SK-N-MC (cell line): ENCODE data around the gene KRT73.
"Not testable (repeated sequence)": the region's sequence is repeated elsewhere in the genome, so short reads cannot be mapped to it uniquely, and the experiment has no call there.

Experiments
- DNase-seq: peaks from one replicate; pipeline ENCODE4 v3.0.0-alpha.2; 2011; ENCODE audit warnings: low read depth, low spot score
- H3K27ac ChIP-seq: fragments of 200-600 bp; sonication (generic); 2 replicates; pipeline ENCODE4 v1.5.1; 2016; ENCODE audit warnings: mixed run types
- H3K36me3 ChIP-seq: fragments of 200-600 bp; sonication (generic); 2 replicates; pipeline ENCODE4 v1.6.1; 2017; ENCODE audit warnings: antibody characterized with exemption, low read length, mixed read lengths; ENCODE audit not compliant: insufficient read depth
- H3K4me3 ChIP-seq: fragments of 200-600 bp; sonication (generic); 2 replicates; pipeline ENCODE4 v1.5.1; 2016
- H3K9ac ChIP-seq: fragments of 200-600 bp; sonication (generic); 2 replicates; pipeline ENCODE4 v1.8.0; 2017; ENCODE audit warnings: mixed run types, mixed read lengths; ENCODE audit not compliant: insufficient read length
- H3K9me3 ChIP-seq: fragments of 200-600 bp; sonication (generic); 2 replicates; pipeline ENCODE4 v1.6.1; 2017; ENCODE audit warnings: low read depth, mild to moderate bottlenecking, antibody characterized with exemption, low read length, moderate library complexity, mixed read lengths
- EZH2 ChIP-seq: fragments of 200-600 bp; sonication (generic); IDR thresholded peaks from one replicate; pipeline ENCODE4 v1.6.1; 2017; ENCODE audit warnings: antibody characterized with exemption
- FOXP2 ChIP-seq: optimal IDR thresholded peaks from 2 replicates; pipeline ENCODE3; 2011; ENCODE audit warnings: mild to moderate bottlenecking, moderate library complexity; ENCODE audit not compliant: insufficient read depth; ENCODE audit errors: extremely low read length, control extremely low read depth
- POLR2AphosphoS5 ChIP-seq: IDR thresholded peaks from 2 replicates; pipeline ENCODE4 v1.6.1; 2012; ENCODE audit warnings: mild to moderate bottlenecking, low read depth, low read length, borderline replicate concordance

The KRT73 gene

DNA sequence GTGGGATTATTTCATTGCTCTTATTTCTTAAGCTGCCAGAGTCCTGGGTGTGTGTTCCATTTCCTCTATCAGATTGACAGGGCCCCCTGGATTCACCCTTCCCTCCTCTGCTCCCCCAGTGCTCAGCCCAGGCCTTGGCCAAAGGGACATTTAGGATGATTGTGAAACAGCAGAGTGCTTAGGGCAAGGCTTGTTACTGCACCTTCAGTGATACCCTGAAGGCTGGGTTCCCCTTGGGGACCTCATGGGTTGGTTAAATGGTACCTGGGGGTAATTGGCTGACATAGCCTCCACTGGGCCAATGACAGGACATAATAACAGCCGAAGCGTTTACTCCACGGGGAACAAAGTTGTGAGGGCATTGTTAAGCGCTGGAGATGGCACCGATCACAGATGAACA is 15.8 kb downstream of the KRT73 start:
- Histone ChIP-seq H3K4me3 (no peak overlapping the region), H3K9me3 (no peaks in the 10 kb centered on the region), H3K27ac (no peak overlapping the region), H3K36me3 (no peaks in the 10 kb centered on the region), H3K9ac (no peak overlapping the region)
- TF ChIP-seq FOXP2 = no peak
- no peak for TF ChIP-seq POLR2AphosphoS5
- no peak for TF ChIP-seq EZH2
- no peak for DNase-seq

- no peak for TF ChIP-seq EZH2
- TF ChIP-seq FOXP2 = no peak
- TF ChIP-seq POLR2AphosphoS5 = no peak
- DNase-seq = no peak
- H3K4me3 ChIP-seq = no peak overlapping the region
- H3K9ac ChIP-seq = no peak overlapping the region
- H3K27ac ChIP-seq = no peak overlapping the region
- H3K36me3 ChIP-seq = no peaks in the 10 kb centered on the region
- no peaks in the 10 kb centered on the region for H3K9me3 ChIP-seq
These were observed 16.7 kb downstream of the KRT73 start for GRCh38 chr12:52601671-52602070.

DNA sequence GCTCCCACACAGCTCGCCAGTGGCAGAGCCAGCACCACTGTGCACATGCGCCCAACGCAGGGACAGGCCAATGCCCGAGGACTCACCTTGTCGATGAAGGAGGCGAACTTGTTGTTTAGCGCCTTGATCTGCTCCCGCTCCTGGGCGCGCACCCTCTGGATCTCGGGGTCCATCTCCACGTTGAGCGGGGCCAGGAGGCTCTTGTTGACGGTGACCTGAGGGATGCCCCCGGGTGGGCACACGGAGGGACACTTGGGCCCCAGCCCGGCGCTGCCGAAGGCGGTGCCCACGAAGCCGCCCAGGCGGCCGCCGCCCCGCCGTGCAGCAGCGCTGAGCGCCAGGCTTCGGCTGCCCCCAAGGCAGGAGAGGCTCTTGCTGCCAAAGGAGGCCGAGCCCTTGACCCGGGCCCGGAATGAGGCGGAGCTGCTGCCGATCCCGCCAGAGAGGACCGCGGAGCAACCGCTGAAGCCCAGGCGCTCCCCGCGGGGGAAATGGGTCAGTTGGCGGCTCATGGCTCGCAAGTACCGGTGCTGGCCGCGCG is 17.3 kb downstream of the KRT73 start, which contains the start of gene KRT72:
Gene KRT72, minus strand, starts transcription at position 523 of the 541 bp plus-strand sequence. Its CDS starts 11 bp downstream, at position 512.
- no peak within 1 kb of the TSS for H3K4me3 ChIP-seq
- no peak for DNase-seq
- TF ChIP-seq EZH2 (no peak), FOXP2 (no peak), POLR2AphosphoS5 (no peak)
- H3K27ac ChIP-seq = no peak within 1 kb of the TSS
- H3K9me3 ChIP-seq = no peaks in the 10 kb centered on the region
- no peaks in the 10 kb centered on the region for H3K36me3 ChIP-seq
- H3K9ac ChIP-seq = no peak within 1 kb of the TSS

GRCh38 chr12:52600475-52600874 is 17.9 kb downstream of the KRT73 start:
- Histone ChIP-seq H3K27ac (no peak overlapping the region), H3K9ac (no peak overlapping the region), H3K9me3 (no peaks in the 10 kb centered on the region), H3K4me3 (no peak overlapping the region), H3K36me3 (no peaks in the 10 kb centered on the region)
- DNase-seq = no peak
- no peak for TF ChIP-seq FOXP2
- no peak for TF ChIP-seq EZH2
- no peak for TF ChIP-seq POLR2AphosphoS5

GRCh38 chr12:52600071-52600470 is 18.3 kb downstream of the KRT73 start:
- Histone ChIP-seq H3K9ac (no peak overlapping the region), H3K9me3 (no peaks in the 10 kb centered on the region), H3K36me3 (no peaks in the 10 kb centered on the region), H3K4me3 (no peak overlapping the region), H3K27ac (no peak overlapping the region)
- no peak for DNase-seq
- TF ChIP-seq EZH2 (no peak), POLR2AphosphoS5 (no peak), FOXP2 (no peak)

DNA sequence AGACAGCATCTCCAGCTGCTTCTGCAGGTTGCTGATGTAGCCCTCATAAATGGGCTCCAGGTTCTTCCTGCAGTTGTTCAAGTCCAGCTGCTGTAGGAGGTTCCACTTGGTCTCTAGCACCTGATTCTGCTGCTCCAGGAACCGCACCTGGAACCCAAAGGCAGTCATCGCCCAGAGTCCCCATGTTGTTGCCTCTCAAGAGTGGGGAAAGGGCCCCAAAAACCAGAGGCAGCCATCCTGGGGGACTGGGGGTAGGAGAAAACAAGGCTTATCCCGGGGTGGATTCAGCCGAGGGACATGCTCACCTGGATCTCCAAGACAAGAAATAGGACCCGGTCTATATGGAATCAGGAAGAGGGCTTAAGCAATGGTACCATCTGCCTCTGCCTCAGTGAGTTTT is 19.4 kb downstream of the KRT73 start:
- H3K9me3 ChIP-seq = no peaks in the 10 kb centered on the region
- H3K9ac ChIP-seq = no peak overlapping the region
- no peak for DNase-seq
- no peak overlapping the region for H3K27ac ChIP-seq
- TF ChIP-seq POLR2AphosphoS5 = no peak
- no peak for TF ChIP-seq FOXP2
- TF ChIP-seq EZH2 = no peak
- no peaks in the 10 kb centered on the region for H3K36me3 ChIP-seq
- H3K4me3 ChIP-seq = no peak overlapping the region

DNA sequence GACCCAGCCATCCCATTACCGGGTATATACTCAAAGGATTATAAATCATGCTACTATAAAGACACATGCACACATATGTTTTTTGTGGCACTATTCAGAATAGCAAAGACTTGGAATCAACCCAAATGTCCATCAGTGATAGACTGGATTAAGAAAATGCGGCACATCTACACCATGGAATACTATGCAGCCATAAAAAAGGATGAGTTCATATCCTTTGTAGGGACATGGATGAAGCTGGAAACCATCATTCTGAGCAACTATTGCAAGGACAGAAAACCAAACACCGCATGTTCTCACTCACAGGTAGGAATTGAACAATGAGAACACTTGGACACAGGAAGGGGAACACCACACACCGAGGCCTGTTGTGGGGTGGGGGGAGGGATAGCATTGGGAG is 24.1 kb downstream of the KRT73 start:
- not testable (repeated sequence) for H3K9me3 ChIP-seq, DNase-seq, H3K4me3 ChIP-seq, H3K27ac ChIP-seq, H3K9ac ChIP-seq, H3K36me3 ChIP-seq

DNA sequence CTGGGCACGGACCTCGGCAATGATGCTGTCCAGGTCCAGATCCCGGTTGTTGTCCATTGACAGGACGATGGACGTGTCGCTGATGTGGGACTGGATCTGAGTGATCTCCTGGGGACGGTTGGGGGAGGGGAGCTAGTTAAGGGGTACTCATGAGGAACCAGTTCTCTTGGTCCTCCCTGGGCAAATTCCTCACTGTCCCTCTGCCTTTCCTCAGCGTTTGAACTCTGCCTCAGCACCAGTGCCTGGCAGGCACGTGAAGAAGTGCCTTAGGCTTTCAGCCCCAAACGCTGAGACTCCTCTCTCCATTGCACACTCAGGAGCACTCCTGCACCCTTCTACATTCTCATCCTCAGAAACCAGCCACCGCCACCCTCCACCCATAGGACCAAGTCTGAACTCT is 26.8 kb downstream of the KRT73 start:
- Histone ChIP-seq H3K27ac (no peak overlapping the region), H3K9ac (no peak overlapping the region), H3K9me3 (no peaks in the 10 kb centered on the region), H3K36me3 (no peaks in the 10 kb centered on the region), H3K4me3 (no peak overlapping the region)
- TF ChIP-seq EZH2 = no peak
- no peak for TF ChIP-seq FOXP2
- no peak for TF ChIP-seq POLR2AphosphoS5
- no peak for DNase-seq

DNA sequence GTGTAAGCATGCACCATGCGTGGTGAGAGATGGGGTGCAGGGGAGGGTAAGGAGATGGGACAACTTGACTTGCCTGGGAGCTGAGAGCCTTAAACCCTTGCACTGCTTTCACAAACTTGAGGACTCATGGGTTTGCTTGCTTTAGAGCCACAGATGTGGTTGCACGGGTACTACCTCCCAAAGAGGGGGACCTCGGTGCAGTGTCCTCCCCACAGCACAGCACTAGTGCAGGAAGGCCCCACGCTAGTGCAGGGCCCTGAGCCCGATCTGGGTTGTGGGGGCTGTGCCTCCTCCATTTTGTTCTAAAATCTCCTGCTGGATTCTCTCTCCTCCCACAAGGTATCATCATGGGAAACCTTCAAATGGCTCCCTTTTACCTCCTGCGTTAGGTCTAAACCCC is 28.3 kb downstream of the KRT73 start:
- no peak overlapping the region for H3K9ac ChIP-seq
- H3K4me3 ChIP-seq = no peak overlapping the region
- no peaks in the 10 kb centered on the region for H3K9me3 ChIP-seq
- H3K36me3 ChIP-seq = no peaks in the 10 kb centered on the region
- TF ChIP-seq EZH2 (no peak), POLR2AphosphoS5 (no peak), FOXP2 (no peak)
- no peak overlapping the region for H3K27ac ChIP-seq
- DNase-seq = no peak
